Hepatocyte (in vitro differentiated cells): Measurements from ENCODE around the gene GRM1.

Experiments
- EZH2 ChIP-seq: fragments of 200-600 bp; sonication (generic); IDR thresholded peaks from 2 replicates; pipeline ENCODE4 v1.6.1; 2016; ENCODE audit warnings: antibody characterized with exemption, mild to moderate bottlenecking, borderline replicate concordance
- EZH2phosphoT487 ChIP-seq: fragments of 200-600 bp; sonication (generic); IDR thresholded peaks from one replicate; pipeline ENCODE4 v1.6.1; 2018; ENCODE audit warnings: antibody characterized with exemption, mild to moderate bottlenecking, low read depth, moderate library complexity; ENCODE audit not compliant: unreplicated experiment, severe bottlenecking
- TF ChIP-seq, protein P1 (sequence below): fragments of 200-600 bp; sonication (generic); IDR thresholded peaks from 2 replicates; pipeline ENCODE4 v1.5.1; 2016; ENCODE audit warnings: antibody characterized with exemption, mild to moderate bottlenecking; ENCODE audit not compliant: poor library complexity

DNA sequence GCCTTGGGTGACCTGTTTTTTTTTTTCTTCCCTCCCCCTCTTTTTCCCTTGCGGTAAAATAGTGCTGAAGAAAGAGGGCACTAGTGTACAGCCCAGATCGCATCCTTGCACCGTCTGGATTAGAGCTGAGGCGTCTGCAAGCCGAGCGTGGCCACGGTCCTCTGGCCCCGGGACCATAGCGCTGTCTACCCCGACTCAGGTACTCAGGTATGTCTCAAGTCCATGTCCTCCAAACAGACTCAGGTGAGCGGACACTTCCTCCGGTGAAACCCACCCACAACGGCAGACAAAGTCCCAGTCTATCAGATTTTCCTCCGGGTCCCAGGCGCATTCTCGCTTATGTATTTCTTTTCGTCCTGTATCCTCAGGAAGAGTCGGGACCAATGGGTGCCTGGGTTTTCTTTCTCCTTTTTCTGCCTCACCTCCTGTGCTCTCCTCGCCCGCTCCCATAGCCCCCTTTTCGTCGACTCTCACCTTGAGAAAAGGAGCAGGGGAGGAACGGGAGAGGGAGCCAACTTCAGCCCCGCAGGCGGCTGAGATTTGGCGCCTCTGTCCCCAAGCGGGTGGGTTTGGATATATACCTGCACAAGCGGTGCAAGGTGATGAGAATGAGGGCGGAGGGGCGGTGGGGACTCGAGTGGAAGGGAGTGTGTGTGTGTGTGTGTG, 1.1 kb upstream of the GRM1 start:
- TF ChIP-seq EZH2 (no peak), EZH2phosphoT487 (no peak)
- TF ChIP-seq, protein P1, sequence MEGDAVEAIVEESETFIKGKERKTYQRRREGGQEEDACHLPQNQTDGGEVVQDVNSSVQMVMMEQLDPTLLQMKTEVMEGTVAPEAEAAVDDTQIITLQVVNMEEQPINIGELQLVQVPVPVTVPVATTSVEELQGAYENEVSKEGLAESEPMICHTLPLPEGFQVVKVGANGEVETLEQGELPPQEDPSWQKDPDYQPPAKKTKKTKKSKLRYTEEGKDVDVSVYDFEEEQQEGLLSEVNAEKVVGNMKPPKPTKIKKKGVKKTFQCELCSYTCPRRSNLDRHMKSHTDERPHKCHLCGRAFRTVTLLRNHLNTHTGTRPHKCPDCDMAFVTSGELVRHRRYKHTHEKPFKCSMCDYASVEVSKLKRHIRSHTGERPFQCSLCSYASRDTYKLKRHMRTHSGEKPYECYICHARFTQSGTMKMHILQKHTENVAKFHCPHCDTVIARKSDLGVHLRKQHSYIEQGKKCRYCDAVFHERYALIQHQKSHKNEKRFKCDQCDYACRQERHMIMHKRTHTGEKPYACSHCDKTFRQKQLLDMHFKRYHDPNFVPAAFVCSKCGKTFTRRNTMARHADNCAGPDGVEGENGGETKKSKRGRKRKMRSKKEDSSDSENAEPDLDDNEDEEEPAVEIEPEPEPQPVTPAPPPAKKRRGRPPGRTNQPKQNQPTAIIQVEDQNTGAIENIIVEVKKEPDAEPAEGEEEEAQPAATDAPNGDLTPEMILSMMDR, result no peak
